Right lobe of liver (tissue), 4 donors: ENCODE measurements around the gene PAQR8.

Experiments used
- CTCF ChIP-seq, 4 donors: fragments of 200-600 bp in 3 of 4; fragments of 450-650 bp in 1 of 4; IDR thresholded peaks; one replicate each; pipeline versions ENCODE4 v1.5.1 to v1.8.0; 2016 to 2022; ENCODE audit warnings: antibody characterized with exemption in 4 of 4, mild to moderate bottlenecking in 2 of 4
- POLR2A ChIP-seq: fragments of 450-650 bp; IDR thresholded peaks from one replicate; pipeline ENCODE4 v1.6.1; 2017; ENCODE audit warnings: antibody characterized with exemption, mild to moderate bottlenecking
- donor health status: DM: no; HTN: no; CAD: no.
- donor health status: DM: no; HTN: no; CAD: no.
- donor health status: DM: no; HTN: yes; CAD: no.

DNA sequence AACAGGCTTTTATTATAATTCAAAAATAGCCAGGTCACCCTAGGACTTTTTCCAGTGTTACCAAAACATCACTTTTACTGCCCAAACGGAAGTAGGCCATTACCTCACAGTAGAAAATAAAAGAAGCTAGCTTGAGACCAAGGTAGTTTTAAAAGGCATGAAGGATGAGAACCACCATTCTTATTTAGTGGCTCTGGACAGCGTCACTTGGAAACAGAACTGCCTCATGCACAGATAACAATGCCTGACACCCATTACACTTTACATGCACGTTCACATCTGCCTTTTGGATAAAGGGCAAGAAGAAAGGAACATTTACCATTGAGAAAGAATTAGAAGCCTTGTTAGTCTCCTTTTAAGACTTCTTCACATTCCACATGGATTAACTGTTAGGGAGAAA, 1.9 kb upstream of the PAQR8 start:
- no peak for TF ChIP-seq POLR2A
- no peak for TF ChIP-seq CTCF (IDR thresholded peaks at IDR 0.05)
